ENCODE results near the gene WDR62.

The WDR62 gene

GRCh38 chr19:36116344-36116637 lies 61.6 kb downstream of the WDR62 start:
- Histone ChIP-seq H3K36me3 (ENCODE audit: control insufficient read depth in 2 of 2, insufficient read depth in 1 of 2, low read length in 2 of 2) (peaks cover 62 to 66% of the 10 kb centered on the region in 2 experiments), H3K27ac (ENCODE audit: extremely low read depth, low read depth, low read length) (peak overlapping the region; percentile 92), H3K4me1 (ENCODE audit: control insufficient read depth, insufficient read depth, low read length) (peaks cover 36% of the 10 kb centered on the region), H3K9me3 (ENCODE audit: control insufficient read depth, insufficient read depth, low read depth, low read length) (no peaks in the 10 kb centered on the region), H3K4me3 (ENCODE audit: low read depth, low read length) (no peak overlapping the region)
- no peak for TF ChIP-seq ZNF645 (tag by site-specific recombination; IDR thresholded peaks at IDR 0.05)
- CTCF ChIA-PET, result interaction anchor here (0.6 to 5.1 kb wide), 4 partner anchors 11 to 264 kb away, joined by 3 to 49 read pairs (median 14); no protein-coding TSS in a partner anchor
- POLR2A ChIA-PET, result interaction anchor here (1.8 to 4.5 kb wide), 7 partner anchors 10 to 99 kb away, joined by 16 to 96 read pairs (median 22); partner anchors contain the start of genes THAP8, ZNF146 and ZNF565

GRCh38 chr19:36120092-36120983 lies 65.6 kb downstream of the WDR62 start:
- Histone ChIP-seq H3K27ac (ENCODE audit: extremely low read depth, low read depth, low read length) (peak overlapping the region; percentile 79), H3K4me1 (ENCODE audit: control insufficient read depth, insufficient read depth, low read length) (peaks cover 25% of the 10 kb centered on the region), H3K36me3 (ENCODE audit: control insufficient read depth in 2 of 2, insufficient read depth in 1 of 2, low read length in 2 of 2) (peaks cover 73 to 85% of the 10 kb centered on the region in 2 experiments), H3K4me3 (ENCODE audit: low read depth, low read length) (no peak overlapping the region), H3K9me3 (ENCODE audit: control insufficient read depth, insufficient read depth, low read depth, low read length) (no peaks in the 10 kb centered on the region)
- ChIA-PET POLR2A (interaction anchor here (0.5 to 1.1 kb wide), 6 partner anchors 8 to 94 kb away, joined by 3 to 7 read pairs (median 3); partner anchors contain the start of genes CAPNS1, ZNF146 and ZNF565), CTCF (interaction anchor here (0.6 to 1.5 kb wide), 5 partner anchors 11 to 416 kb away, joined by 3 to 4 read pairs (median 4); partner anchors contain the start of gene ZBTB32)
- TF ChIP-seq GLI2 (tag by site-specific recombination; IDR thresholded peaks at IDR 0.05; ENCODE audit: borderline replicate concordance, low read depth) (no peak), ZNF473 (tag by site-specific recombination; IDR thresholded peaks at IDR 0.05) (no peak), ZNF398 (tag by site-specific recombination; IDR thresholded peaks at IDR 0.05) (no peak), ZNF501 (tag by site-specific recombination; IDR thresholded peaks at IDR 0.05) (no peak), ZNF132 (tag by site-specific recombination; IDR thresholded peaks at IDR 0.05; ENCODE audit: borderline replicate concordance) (no peak), ZNF184 (tag by site-specific recombination; IDR thresholded peaks at IDR 0.05) (no peak), ZXDB (tag by site-specific recombination; IDR thresholded peaks at IDR 0.05) (peak; percentile 62), ZNF600 (tag by site-specific recombination; IDR thresholded peaks at IDR 0.05) (peak; percentile 83), PRDM1 (tag by site-specific recombination; IDR thresholded peaks at IDR 0.05) (no peak), ZBTB20 (tag by site-specific recombination; IDR thresholded peaks at IDR 0.05) (peak; percentile 57), IKZF3 (tag by site-specific recombination; IDR thresholded peaks at IDR 0.05) (peak; percentile 77; the same call in 1 of the 2 replicates), ZNF585B (tag by site-specific recombination; IDR thresholded peaks at IDR 0.05) (no peak), ZNF785 (tag by site-specific recombination; IDR thresholded peaks at IDR 0.05) (no peak), ZNF544 (tag by site-specific recombination; IDR thresholded peaks at IDR 0.05) (no peak), ZFP69B (tag by site-specific recombination; IDR thresholded peaks at IDR 0.05) (no peak), ZNF302 (tag by site-specific recombination; IDR thresholded peaks at IDR 0.05; ENCODE audit: low read depth) (no peak), ZFP37 (tag by site-specific recombination; IDR thresholded peaks at IDR 0.05) (no peak), ZNF16 (tag by site-specific recombination; IDR thresholded peaks at IDR 0.05; ENCODE audit: low read depth) (no peak), ZNF596 (tag by site-specific recombination; IDR thresholded peaks at IDR 0.05) (no peak), ZNF776 (tag by site-specific recombination; IDR thresholded peaks at IDR 0.05; ENCODE audit: borderline replicate concordance) (no peak)
- TF ChIP-seq, protein P1, sequence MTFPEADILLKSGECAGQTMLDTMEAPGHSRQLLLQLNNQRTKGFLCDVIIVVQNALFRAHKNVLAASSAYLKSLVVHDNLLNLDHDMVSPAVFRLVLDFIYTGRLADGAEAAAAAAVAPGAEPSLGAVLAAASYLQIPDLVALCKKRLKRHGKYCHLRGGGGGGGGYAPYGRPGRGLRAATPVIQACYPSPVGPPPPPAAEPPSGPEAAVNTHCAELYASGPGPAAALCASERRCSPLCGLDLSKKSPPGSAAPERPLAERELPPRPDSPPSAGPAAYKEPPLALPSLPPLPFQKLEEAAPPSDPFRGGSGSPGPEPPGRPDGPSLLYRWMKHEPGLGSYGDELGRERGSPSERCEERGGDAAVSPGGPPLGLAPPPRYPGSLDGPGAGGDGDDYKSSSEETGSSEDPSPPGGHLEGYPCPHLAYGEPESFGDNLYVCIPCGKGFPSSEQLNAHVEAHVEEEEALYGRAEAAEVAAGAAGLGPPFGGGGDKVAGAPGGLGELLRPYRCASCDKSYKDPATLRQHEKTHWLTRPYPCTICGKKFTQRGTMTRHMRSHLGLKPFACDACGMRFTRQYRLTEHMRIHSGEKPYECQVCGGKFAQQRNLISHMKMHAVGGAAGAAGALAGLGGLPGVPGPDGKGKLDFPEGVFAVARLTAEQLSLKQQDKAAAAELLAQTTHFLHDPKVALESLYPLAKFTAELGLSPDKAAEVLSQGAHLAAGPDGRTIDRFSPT (tag by site-specific recombination; IDR thresholded peaks at IDR 0.05), result no peak
- TF ChIP-seq, protein P2, sequence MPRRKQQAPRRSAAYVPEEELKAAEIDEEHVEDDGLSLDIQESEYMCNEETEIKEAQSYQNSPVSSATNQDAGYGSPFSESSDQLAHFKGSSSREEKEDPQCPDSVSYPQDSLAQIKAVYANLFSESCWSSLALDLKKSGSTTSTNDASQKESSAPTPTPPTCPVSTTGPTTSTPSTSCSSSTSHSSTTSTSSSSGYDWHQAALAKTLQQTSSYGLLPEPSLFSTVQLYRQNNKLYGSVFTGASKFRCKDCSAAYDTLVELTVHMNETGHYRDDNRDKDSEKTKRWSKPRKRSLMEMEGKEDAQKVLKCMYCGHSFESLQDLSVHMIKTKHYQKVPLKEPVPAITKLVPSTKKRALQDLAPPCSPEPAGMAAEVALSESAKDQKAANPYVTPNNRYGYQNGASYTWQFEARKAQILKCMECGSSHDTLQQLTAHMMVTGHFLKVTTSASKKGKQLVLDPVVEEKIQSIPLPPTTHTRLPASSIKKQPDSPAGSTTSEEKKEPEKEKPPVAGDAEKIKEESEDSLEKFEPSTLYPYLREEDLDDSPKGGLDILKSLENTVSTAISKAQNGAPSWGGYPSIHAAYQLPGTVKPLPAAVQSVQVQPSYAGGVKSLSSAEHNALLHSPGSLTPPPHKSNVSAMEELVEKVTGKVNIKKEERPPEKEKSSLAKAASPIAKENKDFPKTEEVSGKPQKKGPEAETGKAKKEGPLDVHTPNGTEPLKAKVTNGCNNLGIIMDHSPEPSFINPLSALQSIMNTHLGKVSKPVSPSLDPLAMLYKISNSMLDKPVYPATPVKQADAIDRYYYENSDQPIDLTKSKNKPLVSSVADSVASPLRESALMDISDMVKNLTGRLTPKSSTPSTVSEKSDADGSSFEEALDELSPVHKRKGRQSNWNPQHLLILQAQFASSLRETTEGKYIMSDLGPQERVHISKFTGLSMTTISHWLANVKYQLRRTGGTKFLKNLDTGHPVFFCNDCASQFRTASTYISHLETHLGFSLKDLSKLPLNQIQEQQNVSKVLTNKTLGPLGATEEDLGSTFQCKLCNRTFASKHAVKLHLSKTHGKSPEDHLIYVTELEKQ (tag by site-specific recombination; IDR thresholded peaks at IDR 0.05; ENCODE audit: borderline replicate concordance), result no peak

Measured in HEK293 (cell line).